ENCODE results near the gene ZNF746. TPM values are rescaled to one million over a fixed set of nuclear protein-coding genes. Genes with fewer than 3 reads are reported as not detected.
A peak's percentile ranks its signal among the peaks of the same experiment; 100 is the strongest.
"Not testable (repeated sequence)": the region's sequence is repeated elsewhere in the genome, so short reads cannot be mapped to it uniquely, and the experiment has no call there.

ZNF746 gene
- total and polyA plus RNA-seq, 4 experiments from 2014 or later: 3.7 to 25.6 (median 19.8) TPM

GRCh38 chr7:149454750-149455149 lies 42.9 kb downstream of the ZNF746 start:
- Mint-ChIP-seq H3K9me3 (peaks cover 0 to 1% (median 0%) of the 10 kb centered on the region in 8 donors), H3K36me3 (peaks cover 31 to 61% of the 10 kb centered on the region in 2 donors)
- CTCF ChIA-PET (ENCODE audit: partially characterized antibody): interaction anchor here (1.0 to 1.2 kb wide), 2 partner anchors 15 to 32 kb away, joined by 3 to 5 read pairs; no protein-coding TSS in a partner anchor

DNA sequence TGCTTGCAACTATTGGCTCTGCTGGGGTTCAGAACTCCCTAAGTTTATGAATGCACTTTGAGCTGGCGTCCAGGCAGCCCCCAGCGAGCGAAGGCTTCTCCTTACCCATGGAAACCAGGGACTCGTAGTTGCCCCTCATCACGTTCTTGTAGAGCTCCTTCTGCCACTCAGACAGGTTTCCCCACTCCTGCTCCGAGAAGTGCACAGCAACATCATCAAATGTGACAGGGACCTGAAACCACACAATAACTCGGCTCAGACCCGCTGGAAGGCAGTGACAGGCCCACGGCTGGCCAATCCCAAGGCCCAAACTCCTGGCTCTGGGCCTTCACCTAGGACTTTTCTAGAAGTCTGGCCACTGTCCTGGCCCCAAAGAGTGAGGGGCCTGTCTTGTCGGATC lies 43.6 kb downstream of the ZNF746 start:
- Histone ChIP-seq H3K4me3 (ENCODE audit: low read length in 2 of 2) (no peak overlapping the region), H3K27me3 (ENCODE audit: insufficient read depth, low read length) (no peaks in the 10 kb centered on the region), H3K4me1 (ENCODE audit: insufficient read depth, low read length) (peaks cover 13% of the 10 kb centered on the region), H3K9me3 (ENCODE audit: control insufficient read depth in 1 of 2, low read length in 2 of 2) (no peaks in the 10 kb centered on the region), H3K27ac (ENCODE audit: low read depth, low read length) (no peak overlapping the region), H3K36me3 (ENCODE audit: insufficient read depth, low read length) (peaks cover 45% of the 10 kb centered on the region)
- no peak overlapping the region for H3K4me3 Mint-ChIP-seq
- H3K4me1 Mint-ChIP-seq: peaks cover 17 to 27% (median 24%) of the 10 kb centered on the region in 4 donors
- no peak for DNase-seq
- H3K27ac Mint-ChIP-seq: no peak overlapping the region
- intact Hi-C loops (cut with micrococcal nuclease): no loop called here
- H3K36me3 Mint-ChIP-seq: peaks cover 39 to 68% of the 10 kb centered on the region in 2 donors
- H3K27me3 Mint-ChIP-seq: no peaks in the 10 kb centered on the region
- CTCF ChIA-PET (ENCODE audit: partially characterized antibody): interaction anchor here (1.0 to 1.2 kb wide), 2 partner anchors 14 to 31 kb away, joined by 3 to 5 read pairs; no protein-coding TSS in a partner anchor
- POLR2A ChIA-PET (ENCODE audit: partially characterized antibody): no interaction called here
- peaks cover 0 to 1% (median 0%) of the 10 kb centered on the region in 8 donors for H3K9me3 Mint-ChIP-seq

More at GRCh38 chr7:149454750-149455149, 42.9 kb downstream of the ZNF746 start:
- Histone ChIP-seq H3K9me3 (ENCODE audit: control insufficient read depth in 1 of 2, low read length in 2 of 2) (no peaks in the 10 kb centered on the region), H3K4me3 (ENCODE audit: low read length in 2 of 2) (no peak overlapping the region), H3K27ac (ENCODE audit: low read depth, low read length) (no peak overlapping the region), H3K4me1 (ENCODE audit: insufficient read depth, low read length) (peaks cover 17% of the 10 kb centered on the region), H3K27me3 (ENCODE audit: insufficient read depth, low read length) (no peaks in the 10 kb centered on the region), H3K36me3 (ENCODE audit: insufficient read depth, low read length) (peaks cover 38% of the 10 kb centered on the region)
- no peak for DNase-seq
- peaks cover 18 to 29% (median 24%) of the 10 kb centered on the region in 4 donors for H3K4me1 Mint-ChIP-seq
- no peak overlapping the region for H3K4me3 Mint-ChIP-seq
- no peak overlapping the region for H3K27ac Mint-ChIP-seq
- intact Hi-C loops (cut with micrococcal nuclease): no loop called here
- H3K27me3 Mint-ChIP-seq: no peaks in the 10 kb centered on the region
- POLR2A ChIA-PET (ENCODE audit: partially characterized antibody): no interaction called here

GRCh38 chr7:149450821-149451220 lies 46.8 kb downstream of the ZNF746 start:
- DNase-seq: no peak
- Histone ChIP-seq H3K27ac (ENCODE audit: low read depth, low read length) (no peak overlapping the region), H3K4me3 (ENCODE audit: low read length in 2 of 2) (no peak overlapping the region), H3K36me3 (ENCODE audit: insufficient read depth, low read length) (peaks cover 57% of the 10 kb centered on the region), H3K9me3 (ENCODE audit: control insufficient read depth in 1 of 2, low read length in 2 of 2) (no peaks in the 10 kb centered on the region), H3K4me1 (ENCODE audit: insufficient read depth, low read length) (no peaks in the 10 kb centered on the region), H3K27me3 (ENCODE audit: insufficient read depth, low read length) (no peaks in the 10 kb centered on the region)
- POLR2A ChIA-PET (ENCODE audit: partially characterized antibody): no interaction called here
- H3K4me3 Mint-ChIP-seq: no peak overlapping the region
- intact Hi-C loops (cut with micrococcal nuclease): no loop called here
- H3K27me3 Mint-ChIP-seq: no peaks in the 10 kb centered on the region
- peaks cover 4 to 10% (median 6%) of the 10 kb centered on the region in 4 donors for H3K4me1 Mint-ChIP-seq
- peaks cover 59 to 73% of the 10 kb centered on the region in 2 donors for H3K36me3 Mint-ChIP-seq
- H3K27ac Mint-ChIP-seq: no peak overlapping the region
- H3K9me3 Mint-ChIP-seq: peaks cover 0 to 1% (median 0%) of the 10 kb centered on the region in 8 donors
- CTCF ChIA-PET (ENCODE audit: partially characterized antibody): interaction anchor here (1.4 kb wide), 1 partner anchor 9 kb away, joined by 4 read pairs; no protein-coding TSS in a partner anchor

GRCh38 chr7:149449897-149450296 lies 47.7 kb downstream of the ZNF746 start:
- Mint-ChIP-seq H3K4me1 (peaks cover 4 to 10% (median 6%) of the 10 kb centered on the region in 4 donors), H3K27ac (no peak overlapping the region), H3K27me3 (no peaks in the 10 kb centered on the region), H3K9me3 (peaks cover 0 to 1% (median 0%) of the 10 kb centered on the region in 8 donors), H3K36me3 (peaks cover 61 to 70% of the 10 kb centered on the region in 2 donors), H3K4me3 (no peak overlapping the region)
- no peaks in the 10 kb centered on the region for H3K9me3 ChIP-seq (ENCODE audit: control insufficient read depth in 1 of 2, low read length in 2 of 2)
- no peak for DNase-seq
- intact Hi-C loops (cut with micrococcal nuclease): no loop called here
- no peaks in the 10 kb centered on the region for H3K27me3 ChIP-seq (ENCODE audit: insufficient read depth, low read length)
- CTCF ChIA-PET (ENCODE audit: partially characterized antibody): no interaction called here
- H3K4me1 ChIP-seq (ENCODE audit: insufficient read depth, low read length): no peaks in the 10 kb centered on the region
- H3K4me3 ChIP-seq (ENCODE audit: low read length in 2 of 2): no peak overlapping the region
- peaks cover 57% of the 10 kb centered on the region for H3K36me3 ChIP-seq (ENCODE audit: insufficient read depth, low read length)
- H3K27ac ChIP-seq (ENCODE audit: low read depth, low read length): no peak overlapping the region
- POLR2A ChIA-PET (ENCODE audit: partially characterized antibody): no interaction called here

DNA sequence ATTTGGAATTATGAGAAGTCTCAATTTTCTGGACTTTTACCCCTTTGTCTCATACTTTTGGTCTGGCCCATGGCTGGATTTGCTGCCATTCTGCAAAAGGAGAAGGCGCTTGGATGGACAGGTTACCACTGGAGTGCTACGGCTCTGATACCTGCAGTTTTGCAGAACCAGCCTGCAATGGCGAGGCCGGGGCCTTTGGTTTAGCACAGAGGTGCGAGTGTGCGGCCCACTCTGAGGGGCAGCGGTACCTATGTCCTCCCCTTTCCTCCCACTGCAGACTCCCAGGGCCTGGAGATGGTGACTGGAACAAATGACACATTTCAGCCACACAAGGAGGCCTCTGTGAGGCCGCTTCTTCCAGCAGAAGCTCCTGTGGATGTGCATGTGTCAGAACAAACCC lies 48.6 kb downstream of the ZNF746 start:
- Histone ChIP-seq H3K27ac (ENCODE audit: low read depth, low read length) (no peak overlapping the region), H3K36me3 (ENCODE audit: insufficient read depth, low read length) (peaks cover 54% of the 10 kb centered on the region), H3K9me3 (ENCODE audit: control insufficient read depth in 1 of 2, low read length in 2 of 2) (no peaks in the 10 kb centered on the region), H3K4me3 (ENCODE audit: low read length in 2 of 2) (no peak overlapping the region), H3K4me1 (ENCODE audit: insufficient read depth, low read length) (no peaks in the 10 kb centered on the region), H3K27me3 (ENCODE audit: insufficient read depth, low read length) (no peaks in the 10 kb centered on the region)
- Mint-ChIP-seq H3K27me3 (no peaks in the 10 kb centered on the region), H3K36me3 (peaks cover 57 to 70% of the 10 kb centered on the region in 2 donors), H3K4me3 (no peak overlapping the region), H3K27ac (no peak overlapping the region), H3K4me1 (peaks cover 4 to 10% (median 6%) of the 10 kb centered on the region in 4 donors), H3K9me3 (peaks cover 0 to 1% (median 0%) of the 10 kb centered on the region in 8 donors)
- POLR2A ChIA-PET (ENCODE audit: partially characterized antibody): no interaction called here
- DNase-seq: no peak
- CTCF ChIA-PET (ENCODE audit: partially characterized antibody): no interaction called here
- intact Hi-C loops (cut with micrococcal nuclease): no loop called here

GRCh38 chr7:149446026-149446425 lies 51.6 kb downstream of the ZNF746 start:
- peaks cover 47 to 62% of the 10 kb centered on the region in 2 donors for H3K36me3 Mint-ChIP-seq
- DNase-seq; H3K27me3 Mint-ChIP-seq; intact Hi-C loops (cut with micrococcal nuclease); H3K9me3 ChIP-seq (ENCODE audit: control insufficient read depth in 1 of 2, low read length in 2 of 2); H3K4me1 ChIP-seq (ENCODE audit: insufficient read depth, low read length); H3K4me1 Mint-ChIP-seq; H3K27me3 ChIP-seq (ENCODE audit: insufficient read depth, low read length); H3K9me3 Mint-ChIP-seq; H3K4me3 Mint-ChIP-seq; H3K27ac ChIP-seq (ENCODE audit: low read depth, low read length); H3K4me3 ChIP-seq (ENCODE audit: low read length in 2 of 2); CTCF ChIA-PET (ENCODE audit: partially characterized antibody): not testable (repeated sequence)
- H3K36me3 ChIP-seq (ENCODE audit: insufficient read depth, low read length): peaks cover 47% of the 10 kb centered on the region
- POLR2A ChIA-PET (ENCODE audit: partially characterized antibody): interaction anchor here (1.1 kb wide), 1 partner anchor 16 kb away, joined by 4 read pairs; no protein-coding TSS in a partner anchor
- peak overlapping the region in 1 of 7 donors; percentile 19 for H3K27ac Mint-ChIP-seq

- Histone ChIP-seq H3K36me3 (ENCODE audit: insufficient read depth, low read length) (peaks cover 30% of the 10 kb centered on the region), H3K9me3 (ENCODE audit: control insufficient read depth in 1 of 2, low read length in 2 of 2) (no peaks in the 10 kb centered on the region), H3K4me3 (ENCODE audit: low read length in 2 of 2) (no peak overlapping the region), H3K4me1 (ENCODE audit: insufficient read depth, low read length) (peaks cover 10% of the 10 kb centered on the region), H3K27ac (ENCODE audit: low read depth, low read length) (no peak overlapping the region), H3K27me3 (ENCODE audit: insufficient read depth, low read length) (no peaks in the 10 kb centered on the region)
- intact Hi-C loops (cut with micrococcal nuclease): no loop called here
- H3K36me3 Mint-ChIP-seq: peaks cover 34 to 49% of the 10 kb centered on the region in 2 donors
- no peak overlapping the region for H3K4me3 Mint-ChIP-seq
- CTCF ChIA-PET (ENCODE audit: partially characterized antibody): interaction anchor here (1.5 kb wide), 1 partner anchor 160 kb away, joined by 4 read pairs; no protein-coding TSS in a partner anchor
- peaks cover 10 to 16% (median 12%) of the 10 kb centered on the region in 4 donors for H3K4me1 Mint-ChIP-seq
- H3K27me3 Mint-ChIP-seq: no peaks in the 10 kb centered on the region
- POLR2A ChIA-PET (ENCODE audit: partially characterized antibody): no interaction called here
- peak overlapping the region in 1 of 7 donors; percentile 32 for H3K27ac Mint-ChIP-seq
- no peaks in the 10 kb centered on the region for H3K9me3 Mint-ChIP-seq
- DNase-seq: no peak
Measured at GRCh38 chr7:149444287-149444686, 53.3 kb downstream of the ZNF746 start.
